Measurements from ENCODE around the gene RNF157. TPM values are rescaled to one million over a fixed set of nuclear protein-coding genes. Genes with fewer than 3 reads are reported as not detected.

Gene RNF157
- total and polyA plus RNA-seq, 12 donors: 2.3 to 6.1 (median 4.5) TPM

- Histone ChIP-seq H3K27me3 (no peaks in the 10 kb centered on the region), H3K9me3 (replicated peaks in 1 of 3) (no peaks in the 10 kb centered on the region), H3K4me1 (replicated peaks in 1 of 2) (no peaks in the 10 kb centered on the region), H3K27ac (no peak overlapping the region), H3K36me3 (replicated peaks in 1 of 2) (no peaks in the 10 kb centered on the region), H3K4me3 (no peak overlapping the region)
- intact Hi-C loops (cut with DNase I): no loop called here
- no peak for DNase-seq
- WGBS, 4 donors: 82 to 90% (median 84%) methylated on average over 7 of the region's 7 CpGs
- TF ChIP-seq POLR2A (IDR thresholded peaks at IDR 0.05) (no peak), CTCF (IDR thresholded peaks at IDR 0.05) (no peak)
Measured at GRCh38 chr17:76115138-76115754, 125.0 kb downstream of the RNF157 start.

- Histone ChIP-seq H3K4me1 (replicated peaks in 1 of 2) (no peaks in the 10 kb centered on the region), H3K4me3 (no peak overlapping the region), H3K9me3 (replicated peaks in 1 of 3) (no peaks in the 10 kb centered on the region), H3K27me3 (no peaks in the 10 kb centered on the region), H3K27ac (no peak overlapping the region), H3K36me3 (replicated peaks in 1 of 2) (no peaks in the 10 kb centered on the region)
- no peak for DNase-seq
- WGBS, 4 donors: 67 to 77% (median 72%) methylated on average over 2 of the region's 2 CpGs
- no peak for TF ChIP-seq CTCF (IDR thresholded peaks at IDR 0.05)
- TF ChIP-seq POLR2A (IDR thresholded peaks at IDR 0.05): no peak
- intact Hi-C loops (cut with DNase I): no loop called here
Measured at GRCh38 chr17:76111956-76112355, 128.3 kb downstream of the RNF157 start.

- Histone ChIP-seq H3K4me3 (no peak overlapping the region), H3K9me3 (replicated peaks in 1 of 3) (no peaks in the 10 kb centered on the region), H3K36me3 (replicated peaks in 1 of 2) (no peaks in the 10 kb centered on the region), H3K27ac (no peak overlapping the region), H3K4me1 (replicated peaks in 1 of 2) (peaks cover 11% of the 10 kb centered on the region in 2 donors), H3K27me3 (no peaks in the 10 kb centered on the region)
- DNase-seq: no peak
- TF ChIP-seq CTCF (IDR thresholded peaks at IDR 0.05) (no peak), POLR2A (IDR thresholded peaks at IDR 0.05) (no peak)
- intact Hi-C loops (cut with DNase I): no loop called here
- 77 to 82% (median 79%) methylated on average over 6 of the region's 6 CpGs for WGBS, 4 donors
Measured at GRCh38 chr17:76107509-76107908, 132.8 kb downstream of the RNF157 start.

- H3K4me1 ChIP-seq (replicated peaks in 1 of 2): peaks cover 13 to 15% of the 10 kb centered on the region in 2 donors
- DNase-seq: no peak
- no peak overlapping the region for H3K4me3 ChIP-seq
- no peaks in the 10 kb centered on the region for H3K9me3 ChIP-seq (replicated peaks in 1 of 3)
- WGBS, 4 donors: 60 to 80% (median 71%) methylated on average over 3 of the region's 3 CpGs
- peaks cover 0 to 4% of the 10 kb centered on the region in 2 donors for H3K36me3 ChIP-seq (replicated peaks in 1 of 2)
- intact Hi-C loops (cut with DNase I): no loop called here
- no peak for TF ChIP-seq POLR2A (IDR thresholded peaks at IDR 0.05)
- TF ChIP-seq CTCF (IDR thresholded peaks at IDR 0.05): no peak
- no peak overlapping the region for H3K27ac ChIP-seq
- H3K27me3 ChIP-seq: no peaks in the 10 kb centered on the region
Measured at GRCh38 chr17:76106703-76107102, 133.6 kb downstream of the RNF157 start.

Data from adrenal gland (tissue), 12 donors.